ENCODE measurements around the gene LRP8. TPM values are rescaled to one million over a fixed set of nuclear protein-coding genes. Genes with fewer than 3 reads are reported as not detected.

Gene LRP8
- total and polyA plus RNA-seq, 9 of the 15 experiments (the other 6 are each of a cell fraction or from before 2014, with no cell fraction given) = 7.1 to 56.1 (median 31.3) TPM

DNA sequence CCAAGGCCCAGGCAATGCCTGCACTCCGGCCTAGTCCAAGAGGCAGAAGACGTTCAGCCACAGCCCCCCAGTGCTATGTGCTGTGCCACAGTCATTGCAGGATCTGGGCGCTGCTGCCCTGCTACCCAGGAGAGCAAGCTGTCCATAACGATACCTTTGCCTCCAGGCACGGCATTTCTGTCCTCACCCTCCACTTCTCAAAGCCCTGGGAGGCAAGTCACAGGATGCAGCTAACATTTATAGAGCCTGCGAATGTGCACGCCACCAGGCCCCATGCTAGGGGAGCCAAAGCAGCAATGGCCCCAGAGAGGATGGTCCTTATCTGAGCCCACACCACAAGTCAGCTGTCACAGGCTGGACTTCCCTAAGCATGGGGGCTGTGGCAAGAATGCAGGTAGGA lies 13.8 kb downstream of the LRP8 start:
- intact Hi-C loops (cut with micrococcal nuclease) = no loop called here
- Histone ChIP-seq H3K27me3 (ENCODE audit: control insufficient read depth in 2 of 2, insufficient read depth in 2 of 2, low read length in 2 of 2) (no peaks in the 10 kb centered on the region), H3K4me2 (ENCODE audit: insufficient read depth, low read length) (no peak overlapping the region), H3K9me1 (ENCODE audit: control insufficient read depth, insufficient read depth, low read length) (no peaks in the 10 kb centered on the region), H3K9me3 (replicated peaks; ENCODE audit: control insufficient read depth, insufficient read depth, low read depth, low read length) (no peaks in the 10 kb centered on the region), H4K20me1 (replicated peaks; ENCODE audit: control insufficient read depth, insufficient read depth, low read length) (peaks cover 28% of the 10 kb centered on the region), H3K9ac (ENCODE audit: insufficient read depth in 1 of 2, low read depth in 2 of 2, low read length in 2 of 2) (peak overlapping the region in 1 of 2 experiments; percentile 79; a peak in 2 of 4 replicates), H3K27ac (ENCODE audit: extremely low read depth, low read depth, low read length) (no peak overlapping the region), H3K4me3 (no peak overlapping the region), H3K4me1 (replicated peaks in 1 of 2; ENCODE audit: control insufficient read depth in 2 of 2, insufficient read depth in 2 of 2, low read length in 2 of 2) (peaks cover 0 to 30% of the 10 kb centered on the region in 2 experiments; a peak in 4 of 5 replicates), H3K36me3 (ENCODE audit: control insufficient read depth, insufficient read depth, low read length) (peaks cover 90% of the 10 kb centered on the region; the same call in 2 of the 3 replicates), H3K79me2 (ENCODE audit: control insufficient read depth, insufficient read depth, low read length) (peaks cover 20% of the 10 kb centered on the region; the same call in 2 of the 3 replicates), H2AFZ (ENCODE audit: low read depth, low read length) (no peak overlapping the region)
- BruUV-seq (replicated peaks) = no TSS peak
- POLR2A ChIA-PET = interaction anchor here (0.5 to 1.2 kb wide), 4 partner anchors 9 to 790 kb away, joined by 3 to 4 read pairs (median 4); no protein-coding TSS in a partner anchor
- 95% methylated on average over 6 of the region's 7 CpGs for WGBS (ENCODE audit: insufficient coverage, low coverage, missing lambda C conversion rate)
- CTCF ChIA-PET (ENCODE audit: low intra/inter-chr PET ratio) = no interaction called here
- peak; percentile 58 for FAIRE-seq
- in situ Hi-C loops (cut with MboI) = no loop called here
- no peak for DNase-seq (ENCODE audit: extremely low read depth in 1 of 4, low spot score in 3 of 4)
- ATAC-seq = no peak
- TF ChIP-seq ZNF143 (CRISPR knock-in tag; IDR thresholded peaks at IDR 0.05) = no peak

DNA sequence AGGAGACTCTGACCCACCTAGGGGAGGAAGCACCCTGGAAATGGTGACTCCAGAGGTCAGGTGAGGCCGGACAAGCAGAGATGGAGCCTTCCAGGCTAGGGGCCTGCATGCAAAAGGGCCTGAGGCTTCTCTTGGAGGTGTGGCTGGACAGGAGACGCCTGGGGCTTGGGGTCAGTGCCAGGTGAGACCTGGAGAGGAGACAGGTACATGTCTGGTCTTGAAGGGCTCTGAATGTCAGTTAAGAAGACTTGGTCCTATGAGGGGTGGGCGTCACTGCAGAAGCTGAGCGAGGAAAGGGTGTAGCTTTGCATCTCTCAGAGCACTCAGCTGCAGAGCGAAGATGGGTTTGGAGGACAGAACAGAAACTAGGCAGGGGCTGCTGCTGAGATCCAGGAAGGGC lies 14.3 kb downstream of the LRP8 start:
- peaks cover 0 to 30% of the 10 kb centered on the region in 2 experiments; a peak in 4 of 5 replicates for H3K4me1 ChIP-seq (replicated peaks in 1 of 2; ENCODE audit: control insufficient read depth in 2 of 2, insufficient read depth in 2 of 2, low read length in 2 of 2)
- H3K27me3 ChIP-seq (ENCODE audit: control insufficient read depth in 2 of 2, insufficient read depth in 2 of 2, low read length in 2 of 2) = no peaks in the 10 kb centered on the region
- peak overlapping the region in 1 of 2 experiments; percentile 79; a peak in 2 of 4 replicates for H3K9ac ChIP-seq (ENCODE audit: insufficient read depth in 1 of 2, low read depth in 2 of 2, low read length in 2 of 2)
- no peaks in the 10 kb centered on the region for H3K9me1 ChIP-seq (ENCODE audit: control insufficient read depth, insufficient read depth, low read length)
- ATAC-seq = no peak
- no TSS peak for BruUV-seq (replicated peaks)
- no peak for FAIRE-seq
- DNase-seq (ENCODE audit: extremely low read depth in 1 of 4, low spot score in 3 of 4) = no peak
- TF ChIP-seq, protein P1, sequence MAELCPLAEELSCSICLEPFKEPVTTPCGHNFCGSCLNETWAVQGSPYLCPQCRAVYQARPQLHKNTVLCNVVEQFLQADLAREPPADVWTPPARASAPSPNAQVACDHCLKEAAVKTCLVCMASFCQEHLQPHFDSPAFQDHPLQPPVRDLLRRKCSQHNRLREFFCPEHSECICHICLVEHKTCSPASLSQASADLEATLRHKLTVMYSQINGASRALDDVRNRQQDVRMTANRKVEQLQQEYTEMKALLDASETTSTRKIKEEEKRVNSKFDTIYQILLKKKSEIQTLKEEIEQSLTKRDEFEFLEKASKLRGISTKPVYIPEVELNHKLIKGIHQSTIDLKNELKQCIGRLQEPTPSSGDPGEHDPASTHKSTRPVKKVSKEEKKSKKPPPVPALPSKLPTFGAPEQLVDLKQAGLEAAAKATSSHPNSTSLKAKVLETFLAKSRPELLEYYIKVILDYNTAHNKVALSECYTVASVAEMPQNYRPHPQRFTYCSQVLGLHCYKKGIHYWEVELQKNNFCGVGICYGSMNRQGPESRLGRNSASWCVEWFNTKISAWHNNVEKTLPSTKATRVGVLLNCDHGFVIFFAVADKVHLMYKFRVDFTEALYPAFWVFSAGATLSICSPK (IDR thresholded peaks at IDR 0.05; ENCODE audit: borderline replicate concordance) = no peak
- TF ChIP-seq, protein P2, sequence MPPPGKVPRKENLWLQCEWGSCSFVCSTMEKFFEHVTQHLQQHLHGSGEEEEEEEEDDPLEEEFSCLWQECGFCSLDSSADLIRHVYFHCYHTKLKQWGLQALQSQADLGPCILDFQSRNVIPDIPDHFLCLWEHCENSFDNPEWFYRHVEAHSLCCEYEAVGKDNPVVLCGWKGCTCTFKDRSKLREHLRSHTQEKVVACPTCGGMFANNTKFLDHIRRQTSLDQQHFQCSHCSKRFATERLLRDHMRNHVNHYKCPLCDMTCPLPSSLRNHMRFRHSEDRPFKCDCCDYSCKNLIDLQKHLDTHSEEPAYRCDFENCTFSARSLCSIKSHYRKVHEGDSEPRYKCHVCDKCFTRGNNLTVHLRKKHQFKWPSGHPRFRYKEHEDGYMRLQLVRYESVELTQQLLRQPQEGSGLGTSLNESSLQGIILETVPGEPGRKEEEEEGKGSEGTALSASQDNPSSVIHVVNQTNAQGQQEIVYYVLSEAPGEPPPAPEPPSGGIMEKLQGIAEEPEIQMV (tag; conservative IDR thresholded peaks at IDR 0.05; ENCODE audit: low read depth) = no peak
- TF ChIP-seq EZH2 (IDR thresholded peaks at IDR 0.05; ENCODE audit: borderline replicate concordance, low read depth, low read length) = no peak
- no peak overlapping the region for H3K4me3 ChIP-seq
- 78% methylated on average over 5 of the region's 5 CpGs for WGBS (ENCODE audit: insufficient coverage, low coverage, missing lambda C conversion rate)
- peaks cover 17% of the 10 kb centered on the region for H3K79me2 ChIP-seq (ENCODE audit: control insufficient read depth, insufficient read depth, low read length)
- POLR2A ChIA-PET = interaction anchor here (0.6 to 2.0 kb wide), 4 partner anchors 11 to 28 kb away, joined by 3 to 4 read pairs (median 4); no protein-coding TSS in a partner anchor
- CTCF ChIA-PET (ENCODE audit: low intra/inter-chr PET ratio) = no interaction called here
- H2AFZ ChIP-seq (ENCODE audit: low read depth, low read length) = no peak overlapping the region
- H3K4me2 ChIP-seq (ENCODE audit: insufficient read depth, low read length) = no peak overlapping the region
- no peaks in the 10 kb centered on the region for H3K9me3 ChIP-seq (replicated peaks; ENCODE audit: control insufficient read depth, insufficient read depth, low read depth, low read length)
- no peak overlapping the region for H3K27ac ChIP-seq (ENCODE audit: extremely low read depth, low read depth, low read length)
- in situ Hi-C loops (cut with MboI) = no loop called here
- intact Hi-C loops (cut with micrococcal nuclease) = no loop called here
- H3K36me3 ChIP-seq (ENCODE audit: control insufficient read depth, insufficient read depth, low read length) = peaks cover 85% of the 10 kb centered on the region; the same call in 2 of the 3 replicates
- peaks cover 25% of the 10 kb centered on the region for H4K20me1 ChIP-seq (replicated peaks; ENCODE audit: control insufficient read depth, insufficient read depth, low read length)

All from K562 (cell line).